Fibroblast of skin of back (primary cell): ENCODE data around the gene SIT1.
A peak's percentile ranks its signal among the peaks of the same experiment; 100 is the strongest.

Experiments
- DNase-seq: peaks from one replicate; pipeline ENCODE4 v3.0.0-alpha.2; 2013

Gene SIT1

DNA sequence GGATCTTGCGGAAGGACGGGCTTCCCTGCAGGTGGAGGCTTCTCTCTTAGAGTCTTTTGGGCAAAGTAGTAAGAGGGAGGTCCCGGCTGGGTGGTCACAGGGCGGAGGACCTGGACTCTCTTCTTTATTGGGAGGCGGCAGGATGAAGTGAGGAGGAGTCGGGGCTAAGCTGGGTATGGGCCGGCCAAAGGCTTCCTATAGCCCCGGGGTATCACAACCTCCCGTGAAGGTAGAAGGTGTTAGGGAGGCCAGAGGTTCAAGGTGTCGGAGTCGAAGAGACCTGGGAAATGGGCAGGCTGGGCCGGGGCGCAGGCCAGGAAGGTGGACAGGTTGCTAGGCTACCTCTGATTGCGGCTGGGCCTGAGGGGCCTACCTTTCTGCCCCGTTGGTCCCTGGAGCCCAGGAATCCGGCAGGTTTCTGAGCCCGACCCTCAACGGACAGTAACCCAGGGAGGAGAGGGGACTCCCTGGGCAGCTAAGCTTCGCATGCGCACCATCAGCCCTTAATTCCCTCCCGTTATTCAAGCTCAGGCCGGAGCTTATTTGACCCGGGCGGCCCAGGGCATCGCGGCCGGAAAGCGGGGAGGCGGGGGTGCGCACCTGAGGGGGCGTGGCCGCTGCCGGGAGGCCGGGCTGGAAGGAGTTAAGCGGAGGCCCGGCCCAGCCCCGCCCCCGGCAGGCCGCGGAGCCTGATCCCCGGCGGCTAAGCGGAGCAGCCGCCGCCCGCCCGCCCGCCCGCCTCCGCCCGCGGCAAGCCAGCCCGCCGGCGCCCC, 46.0 kb downstream of the SIT1 start, which contains the start of gene TESK1:
Gene TESK1, plus strand, starts transcription at position 685 of the 773 bp plus-strand sequence. CDS start 358 bp downstream, outside the sequence.
- peak; percentile 58 for DNase-seq

DNA sequence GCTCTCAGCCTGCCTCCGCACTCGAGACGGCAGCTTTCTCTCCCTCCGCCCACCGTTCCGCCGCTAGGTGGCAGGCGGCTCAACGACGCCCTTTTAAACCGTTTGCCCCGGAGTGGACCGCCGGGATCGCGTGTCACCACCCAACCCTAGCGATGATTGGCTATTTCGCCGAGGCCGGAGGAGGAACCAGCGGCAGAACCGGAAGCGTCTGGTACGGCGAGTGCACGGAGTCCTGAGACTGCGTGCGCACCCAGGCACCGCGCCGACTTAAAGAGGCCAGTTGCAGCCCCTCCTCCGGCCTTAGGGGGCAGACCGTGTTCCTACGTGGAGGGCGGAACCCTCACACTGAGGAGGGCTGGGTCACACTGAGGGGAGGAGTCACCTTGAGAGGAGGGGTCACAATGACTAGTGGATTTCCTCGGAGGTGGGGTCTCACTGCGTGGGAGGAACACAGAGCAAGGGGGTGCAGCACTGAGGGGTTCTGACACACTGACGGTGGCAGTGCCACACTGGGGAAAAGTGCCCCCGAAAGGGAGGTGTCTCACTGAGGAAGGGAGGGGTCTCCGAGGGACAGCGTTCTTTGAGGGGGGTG, 46.6 kb downstream of the SIT1 start:
- DNase-seq: peak; percentile 99

DNA sequence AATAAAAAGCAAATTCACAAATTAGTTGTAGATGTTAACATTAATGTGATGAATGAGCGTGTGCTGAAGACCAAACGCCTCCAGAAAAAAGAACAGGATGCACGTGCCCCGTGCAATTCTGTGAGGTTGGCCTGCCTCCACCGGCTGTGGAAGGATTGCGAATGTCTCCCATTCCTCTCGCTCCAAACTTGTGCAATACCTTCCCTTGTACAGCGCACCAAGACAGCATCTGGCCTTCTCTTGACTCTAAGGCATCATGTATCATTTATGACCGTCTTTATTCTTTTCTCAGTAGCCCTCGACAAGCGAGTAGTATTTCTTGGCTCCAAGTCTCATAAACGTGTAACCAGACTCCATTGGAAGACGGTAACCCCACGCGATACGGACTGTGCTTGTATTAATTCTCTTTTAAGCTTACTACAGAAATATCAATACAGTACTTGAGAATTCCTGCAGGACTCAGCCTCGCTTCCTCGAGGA, 47.2 kb downstream of the SIT1 start:
- DNase-seq: peak; percentile 61

DNA sequence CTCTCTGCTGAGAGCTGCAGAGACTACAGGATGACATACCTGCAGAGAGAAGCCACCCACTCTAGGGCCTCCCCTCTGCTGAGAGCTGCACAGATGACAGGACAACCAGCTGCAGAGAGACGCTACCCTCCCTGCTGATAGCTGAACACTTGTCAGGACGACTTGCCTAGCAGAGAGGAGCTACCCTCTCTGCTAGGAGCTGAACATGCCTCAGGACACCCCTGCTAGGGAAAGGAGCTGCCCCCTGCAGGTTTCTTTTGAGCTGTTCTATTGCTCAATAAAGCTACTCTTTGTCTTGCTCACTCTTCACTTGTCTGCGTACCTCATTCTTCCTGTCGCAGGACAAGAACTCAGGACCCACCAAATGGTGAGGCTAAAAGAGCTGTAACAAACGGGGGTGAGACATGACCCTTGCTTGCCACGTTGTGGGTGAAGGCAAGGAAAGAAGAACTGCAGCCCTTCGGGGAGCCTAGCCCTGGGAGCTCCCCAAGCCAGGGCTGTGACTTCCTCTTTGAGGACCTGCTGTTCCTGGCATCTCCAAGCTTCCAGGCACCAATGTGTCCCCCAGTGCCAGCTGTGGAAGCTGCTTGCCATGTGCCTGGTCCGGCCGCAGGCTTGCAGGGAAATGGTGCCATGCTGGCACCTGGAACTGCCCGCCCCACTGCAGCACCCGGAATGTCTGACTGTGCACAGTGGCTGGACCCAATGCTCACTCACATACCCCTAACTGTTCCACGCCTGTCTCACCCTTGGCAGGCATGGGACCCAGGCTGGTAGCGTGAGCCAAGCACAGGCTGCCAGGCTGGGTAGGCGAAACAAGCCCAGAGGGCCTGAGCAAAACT, 50.7 kb downstream of the SIT1 start:
- DNase-seq: no peak
